Right forelimb (tissue), 1 donor: ENCODE results near the gene OR4B1.
"Not testable (repeated sequence)": the region's sequence is repeated elsewhere in the genome, so short reads cannot be mapped to it uniquely, and the experiment has no call there.

Experiments
- DNase-seq: peaks from one replicate; pipeline ENCODE4 v3.0.0-alpha.2; 2018

Gene OR4B1, protein sequence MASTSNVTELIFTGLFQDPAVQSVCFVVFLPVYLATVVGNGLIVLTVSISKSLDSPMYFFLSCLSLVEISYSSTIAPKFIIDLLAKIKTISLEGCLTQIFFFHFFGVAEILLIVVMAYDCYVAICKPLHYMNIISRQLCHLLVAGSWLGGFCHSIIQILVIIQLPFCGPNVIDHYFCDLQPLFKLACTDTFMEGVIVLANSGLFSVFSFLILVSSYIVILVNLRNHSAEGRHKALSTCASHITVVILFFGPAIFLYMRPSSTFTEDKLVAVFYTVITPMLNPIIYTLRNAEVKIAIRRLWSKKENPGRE

DNA sequence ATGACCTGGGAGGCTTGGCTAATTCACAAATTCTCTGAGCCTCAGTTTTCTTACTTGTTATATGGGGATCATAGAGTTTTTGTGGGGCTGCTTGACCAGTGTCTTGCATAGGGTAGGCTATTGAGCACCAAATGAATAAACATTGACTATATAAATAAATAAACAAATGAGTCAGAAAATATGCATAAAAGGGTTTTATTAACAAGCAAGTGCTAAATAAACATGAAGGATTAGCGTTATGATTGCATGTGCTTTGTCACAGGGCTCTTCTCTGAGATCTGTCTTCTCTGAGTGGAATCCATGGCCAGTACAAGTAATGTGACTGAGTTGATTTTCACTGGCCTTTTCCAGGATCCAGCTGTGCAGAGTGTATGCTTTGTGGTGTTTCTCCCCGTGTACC is at the start of gene OR4B1:
OR4B1 (plus strand) TSS at position 301 of the 400 bp plus-strand sequence; CDS start at position 301, 0 bp downstream.
- no peak for DNase-seq

DNA sequence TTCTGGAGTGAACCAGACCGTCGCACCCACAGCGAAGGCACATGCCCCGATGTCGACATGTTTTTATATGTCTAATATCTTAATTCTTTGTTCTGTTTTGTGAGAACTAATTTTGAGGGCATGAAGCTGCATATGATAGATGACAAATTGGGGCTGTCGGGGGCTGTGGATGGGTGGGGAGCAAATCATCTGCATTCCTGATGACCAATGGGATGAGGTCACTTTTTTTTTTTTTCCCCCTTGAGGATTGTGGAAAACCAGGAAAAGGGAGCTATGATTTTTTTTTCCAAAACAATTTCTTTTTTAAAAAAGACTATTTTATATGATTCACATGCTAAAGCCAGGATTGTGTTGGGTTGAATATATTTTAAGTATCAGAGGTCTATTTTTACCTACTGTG is 49.2 kb upstream of the OR4B1 start:
- no peak for DNase-seq

DNA sequence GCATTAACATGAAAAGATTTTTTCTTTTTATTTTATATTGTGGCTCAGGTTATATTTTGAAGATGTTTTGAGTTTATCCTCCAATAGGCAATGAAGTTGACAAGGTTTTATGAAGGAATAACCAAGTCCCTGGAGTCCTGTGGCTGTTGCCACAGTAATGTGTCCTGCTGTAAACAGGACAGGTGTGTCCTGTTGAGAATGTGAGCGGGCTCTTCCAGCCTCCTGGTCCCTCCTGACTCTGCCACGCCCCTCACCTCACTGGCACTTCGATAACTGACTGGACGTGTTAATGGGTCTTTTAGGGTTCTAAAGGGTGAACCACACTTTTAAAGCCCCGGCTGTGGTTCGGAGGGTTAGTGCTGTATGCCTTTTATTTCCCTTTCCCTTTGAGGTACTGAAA is 47.8 kb upstream of the OR4B1 start:
- DNase-seq = no peak

DNA sequence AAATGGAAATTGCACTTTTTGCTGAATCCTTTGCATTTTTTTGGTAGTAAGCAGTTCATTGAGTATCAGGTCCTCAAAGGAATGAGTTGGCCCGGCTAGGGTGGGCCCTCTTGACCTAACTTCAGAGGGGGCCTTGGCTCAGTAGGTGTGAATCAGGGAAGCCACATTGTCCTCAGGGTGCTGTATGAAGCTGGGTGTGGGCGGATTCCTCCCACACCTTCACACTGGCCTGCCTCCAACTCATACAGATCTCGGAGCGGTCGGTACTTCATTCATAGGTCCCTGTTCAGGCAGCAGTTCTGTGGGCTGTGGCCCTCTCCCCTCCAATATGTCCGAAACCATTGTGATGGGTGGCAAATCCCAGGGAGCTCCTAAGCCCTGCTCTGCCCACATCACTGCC is 47.4 kb upstream of the OR4B1 start:
- DNase-seq = no peak

DNA sequence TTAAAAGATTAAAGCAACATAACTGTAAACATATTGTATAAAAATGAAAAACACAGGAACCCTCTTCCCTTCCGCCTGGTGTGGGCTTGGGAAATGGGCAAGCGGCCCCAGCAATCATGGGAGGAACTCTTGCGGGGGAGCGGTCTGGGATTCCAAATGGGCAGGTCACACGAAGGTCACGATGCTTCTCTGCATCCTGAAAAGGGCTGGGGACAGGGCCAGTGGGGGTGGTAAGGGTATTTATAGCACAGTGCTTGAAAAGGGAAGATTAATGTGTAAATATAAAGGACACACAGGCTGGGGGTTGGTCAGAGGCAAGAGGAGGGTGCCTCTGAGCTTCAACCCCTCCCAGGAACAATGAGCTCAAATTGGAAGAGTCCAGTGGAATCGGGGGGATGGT is 46.9 kb upstream of the OR4B1 start:
- DNase-seq = no peak

DNA sequence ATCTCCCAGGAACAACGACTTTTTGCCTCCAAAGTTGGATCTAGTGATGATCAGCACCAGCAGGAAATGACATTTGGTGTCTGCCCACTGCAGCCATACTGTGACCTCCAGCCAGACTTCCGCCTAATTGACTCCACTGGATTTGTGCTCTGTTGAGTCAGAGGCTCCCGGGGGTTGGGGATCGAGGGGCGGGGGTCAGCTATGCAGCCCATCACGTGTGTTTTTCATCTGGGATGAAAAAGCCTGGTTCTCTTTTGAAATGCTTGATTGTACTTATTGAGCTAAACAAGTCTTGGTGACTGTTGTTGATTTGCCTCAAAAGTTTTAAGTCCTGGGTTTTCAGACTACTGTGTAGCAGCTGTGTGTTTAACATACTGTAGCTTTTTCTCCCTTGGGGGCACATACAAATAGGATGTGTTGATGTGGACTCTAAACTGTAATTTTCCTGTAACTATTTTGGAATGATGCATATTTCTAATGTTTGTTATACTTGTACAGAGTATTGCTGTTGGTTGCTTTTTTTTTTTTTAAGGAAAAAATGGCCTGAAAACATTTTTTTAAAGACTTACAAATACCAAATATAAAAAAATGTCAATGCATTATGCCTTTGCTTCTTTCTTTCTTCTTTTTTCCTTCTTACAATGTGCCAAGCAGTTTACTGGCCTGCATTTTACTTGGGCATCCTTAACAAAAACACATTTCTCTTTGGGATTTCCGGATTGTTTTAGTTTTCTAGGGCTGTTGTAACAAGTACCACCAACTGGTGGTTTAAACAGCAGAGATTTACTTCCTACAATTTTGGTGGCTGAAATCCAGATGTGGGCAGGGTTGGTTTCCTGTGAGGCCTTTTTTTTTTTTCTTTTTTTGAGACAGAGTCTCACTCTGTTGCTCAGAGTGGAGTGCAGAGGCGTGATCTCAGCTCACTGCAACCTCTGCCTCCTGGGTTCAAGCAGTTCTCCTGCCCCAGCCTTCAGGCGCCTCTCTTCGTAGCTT is 46.1 kb upstream of the OR4B1 start:
- DNase-seq = no peak

DNA sequence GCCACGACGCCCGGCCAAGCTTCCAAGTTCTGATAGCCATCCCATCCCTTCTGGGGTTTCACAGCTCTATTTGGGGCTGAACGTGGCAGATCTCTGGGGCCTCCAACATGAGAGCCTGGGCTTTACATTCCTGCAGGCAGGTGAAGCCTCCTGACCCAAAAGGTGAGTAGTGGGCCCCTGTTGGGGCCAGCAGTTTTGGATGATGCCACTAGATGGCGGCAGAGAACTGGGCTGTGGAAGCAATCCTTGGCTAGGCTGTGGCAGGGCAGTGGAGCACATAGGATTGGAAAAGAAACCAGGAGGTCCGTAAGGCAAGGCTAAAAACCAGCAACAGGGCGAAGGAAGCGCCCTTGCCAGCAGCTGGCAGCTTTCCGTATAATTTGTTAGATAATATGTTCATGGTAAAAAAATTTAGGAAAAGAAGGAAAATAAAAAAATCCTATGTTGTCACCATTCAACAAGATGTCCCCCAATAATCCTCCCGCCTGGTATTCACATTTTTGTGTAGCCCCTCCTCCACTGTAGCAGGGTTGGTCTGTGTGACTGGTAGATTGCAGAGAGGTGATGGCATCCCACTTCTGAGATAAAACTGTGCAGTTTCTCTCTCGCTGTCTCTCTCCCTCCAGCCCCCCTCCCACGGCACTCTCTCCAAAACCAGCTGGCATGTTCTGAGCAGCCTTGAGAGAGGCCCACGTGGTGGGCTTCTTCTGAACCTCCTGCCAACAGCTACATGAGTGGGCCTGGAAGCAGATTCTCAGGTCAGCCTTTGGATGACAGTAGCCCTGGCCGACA is 43.6 kb upstream of the OR4B1 start:
- peak; percentile 73 for DNase-seq

DNA sequence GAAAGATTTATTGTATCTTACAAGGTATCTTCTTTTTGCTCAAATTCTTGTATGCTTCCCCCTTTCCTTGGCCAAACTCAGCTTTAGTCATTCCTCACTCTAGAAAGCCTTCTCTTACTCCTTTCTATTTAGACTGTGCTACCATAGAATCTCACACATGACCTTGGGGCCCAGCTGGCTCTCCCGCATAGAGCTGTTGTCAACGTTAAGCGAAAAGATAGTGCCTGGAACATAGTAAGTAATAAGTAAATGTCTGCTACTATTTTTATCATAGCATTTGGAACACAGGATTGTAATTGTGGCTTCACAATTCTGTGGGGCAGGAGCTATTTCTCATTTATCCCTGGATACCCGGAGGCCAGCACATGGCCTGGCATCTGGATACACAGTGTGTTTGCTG is 38.9 kb upstream of the OR4B1 start:
- DNase-seq = no peak

DNA sequence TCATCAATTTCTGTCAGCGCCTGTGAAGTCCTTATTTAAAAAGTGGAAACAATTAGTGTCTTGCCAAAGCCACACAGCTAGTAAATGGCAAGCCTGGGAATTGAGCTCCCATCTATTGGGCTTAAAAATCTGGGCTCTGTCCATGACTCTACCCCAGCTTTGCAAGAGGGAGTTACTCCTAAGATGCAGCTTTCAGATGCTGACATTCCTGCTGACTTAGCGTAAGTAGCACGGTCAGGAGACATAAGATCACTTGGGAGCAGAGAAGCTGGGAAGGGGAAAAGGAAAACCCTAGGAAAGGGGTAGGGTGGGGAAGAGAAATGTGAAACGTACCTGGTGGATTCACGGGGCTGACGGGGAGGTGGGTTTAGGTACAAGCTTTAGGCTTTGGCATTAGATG is 36.0 kb upstream of the OR4B1 start:
- no peak for DNase-seq

DNA sequence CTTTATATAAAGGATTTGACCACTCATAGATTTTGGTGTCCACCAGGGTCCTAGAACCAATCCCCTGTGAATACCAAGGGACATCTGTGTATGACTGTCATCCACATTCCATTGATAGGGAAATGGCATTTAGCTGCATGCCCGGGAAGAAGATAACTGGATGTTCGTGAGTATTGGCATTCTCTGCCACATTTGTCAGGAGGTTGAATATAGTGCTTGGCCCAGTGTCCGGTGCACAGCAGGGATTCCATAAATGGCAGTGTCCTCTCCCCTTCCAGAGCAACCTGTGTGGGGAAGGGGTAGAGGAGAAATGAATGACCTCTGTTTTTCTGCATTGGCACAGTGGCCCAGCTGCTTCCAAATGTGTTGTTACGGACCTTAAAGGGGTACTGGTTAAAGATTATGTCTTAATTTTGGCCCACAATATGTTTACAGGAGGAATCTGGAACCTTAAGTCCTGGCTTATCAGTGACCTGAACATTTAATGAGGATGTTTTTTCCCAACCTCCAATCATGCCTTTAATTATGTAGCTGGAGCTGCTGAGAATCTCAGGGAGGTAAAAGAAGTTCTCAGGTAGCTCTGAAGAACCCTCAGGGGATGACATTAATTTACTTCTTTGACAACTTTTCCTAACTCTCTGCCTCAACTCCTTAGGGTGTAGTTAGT is 33.6 kb upstream of the OR4B1 start:
- DNase-seq = no peak

DNA sequence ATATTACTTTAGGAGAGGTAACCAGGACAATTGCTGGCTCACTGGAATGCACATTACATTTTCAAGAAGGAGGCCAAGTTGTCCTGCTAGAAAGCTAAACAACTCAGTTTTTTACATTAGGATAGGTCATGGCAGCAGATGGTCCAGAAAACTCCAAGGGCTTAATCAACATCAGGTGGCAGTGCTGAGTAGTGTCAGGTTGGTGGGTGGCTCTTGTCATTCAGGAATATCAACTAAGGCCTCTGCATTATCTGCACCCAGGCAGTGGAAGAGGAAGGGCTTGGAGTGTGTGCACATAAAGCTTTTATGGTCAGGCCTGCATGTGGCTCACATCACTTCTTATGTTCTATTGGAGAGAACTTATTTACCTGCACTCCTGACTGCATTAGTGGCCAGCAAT is 32.2 kb upstream of the OR4B1 start:
- DNase-seq = no peak

DNA sequence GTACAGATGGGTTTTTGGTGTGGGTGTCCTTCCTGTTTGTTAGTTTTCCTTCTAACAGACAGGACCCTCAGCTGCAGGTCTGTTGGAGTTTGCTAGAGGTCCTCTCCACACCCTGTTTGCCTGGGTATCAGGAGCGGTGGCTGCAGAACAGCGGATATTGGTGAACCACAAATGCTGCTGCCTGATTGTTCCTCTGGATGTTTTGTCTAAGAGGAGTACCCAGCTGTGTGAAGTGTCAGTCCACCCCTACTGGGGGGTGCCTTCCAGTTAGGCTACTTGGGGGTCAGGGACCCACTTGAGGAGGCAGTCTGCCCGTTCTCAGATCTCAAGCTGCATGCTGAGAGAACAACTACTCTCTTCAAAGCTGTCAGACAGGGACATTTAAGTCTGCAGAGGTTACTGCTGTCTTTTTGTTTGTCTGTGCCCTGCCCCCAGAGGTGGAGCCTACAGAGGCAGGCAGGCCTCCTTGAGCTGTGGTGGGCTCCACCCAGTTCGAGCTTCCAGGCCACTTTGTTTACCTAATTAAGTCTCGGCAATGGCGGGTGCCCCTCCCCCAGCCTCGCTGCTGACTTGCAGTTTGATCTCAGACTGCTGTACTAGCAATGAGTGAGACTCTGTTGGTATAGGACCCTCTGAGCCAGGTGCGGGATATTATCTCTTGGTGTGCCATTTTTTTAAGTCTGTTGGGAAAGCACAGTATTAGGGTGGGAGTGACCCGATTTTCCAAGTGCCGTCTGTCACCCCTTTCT is 25.5 kb upstream of the OR4B1 start:
- DNase-seq = not testable (repeated sequence)

DNA sequence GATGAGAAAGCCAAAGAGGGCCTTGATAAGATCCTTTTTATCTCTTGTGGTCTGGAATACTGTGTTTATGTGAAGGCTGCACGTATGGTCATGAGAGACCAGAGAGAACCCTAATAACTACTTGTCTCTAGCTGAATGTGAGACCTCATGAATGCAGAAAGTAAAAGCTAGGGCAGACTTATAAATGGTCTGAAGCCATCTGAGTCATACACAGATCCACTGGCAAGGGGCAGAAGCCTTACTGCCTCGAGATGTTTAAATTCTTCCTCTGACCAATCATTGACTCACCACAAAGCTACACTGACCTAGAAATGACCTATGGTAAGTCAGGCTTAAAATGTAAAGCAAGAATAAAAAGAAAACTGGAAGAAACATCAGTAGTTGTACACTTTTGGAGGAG is 22.7 kb upstream of the OR4B1 start:
- no peak for DNase-seq

DNA sequence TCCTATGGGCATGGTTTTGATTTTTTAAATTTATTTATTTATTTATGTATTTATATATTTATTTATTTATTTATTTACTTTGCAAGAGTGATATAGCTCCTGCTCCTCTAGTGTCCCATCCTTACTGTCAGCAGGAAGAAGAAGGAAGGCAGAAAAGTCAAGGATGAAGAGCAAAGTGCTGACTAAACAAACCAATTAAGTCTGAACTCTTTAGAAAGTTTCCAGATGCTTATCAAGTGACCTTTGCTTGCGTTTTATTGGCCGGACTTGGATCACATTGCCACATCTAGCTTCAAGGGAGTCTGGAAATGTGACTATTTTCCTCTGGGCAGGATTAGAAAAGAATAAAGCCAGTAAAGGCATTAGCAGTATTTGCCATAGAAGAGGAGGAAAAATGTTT is 8.7 kb upstream of the OR4B1 start:
- DNase-seq = no peak

DNA sequence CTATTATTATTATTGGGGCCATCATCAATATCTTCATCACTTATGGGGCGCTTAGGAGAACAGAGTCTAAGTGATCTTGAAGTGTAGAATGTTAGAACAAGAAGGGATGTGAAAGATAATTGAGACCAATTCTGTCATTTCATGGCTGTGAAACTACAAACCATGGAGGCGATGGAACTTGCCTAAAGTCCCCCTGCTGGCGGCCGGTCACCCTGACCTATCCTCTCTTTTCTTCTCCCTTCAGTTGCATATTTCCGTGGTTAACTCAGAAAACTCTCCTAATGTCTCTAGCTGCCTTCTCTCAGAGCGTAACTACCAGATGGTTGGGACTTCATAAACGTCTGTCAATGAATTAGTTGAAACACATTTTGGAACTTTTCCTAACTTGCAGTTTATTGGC is 6.6 kb upstream of the OR4B1 start:
- no peak for DNase-seq

DNA sequence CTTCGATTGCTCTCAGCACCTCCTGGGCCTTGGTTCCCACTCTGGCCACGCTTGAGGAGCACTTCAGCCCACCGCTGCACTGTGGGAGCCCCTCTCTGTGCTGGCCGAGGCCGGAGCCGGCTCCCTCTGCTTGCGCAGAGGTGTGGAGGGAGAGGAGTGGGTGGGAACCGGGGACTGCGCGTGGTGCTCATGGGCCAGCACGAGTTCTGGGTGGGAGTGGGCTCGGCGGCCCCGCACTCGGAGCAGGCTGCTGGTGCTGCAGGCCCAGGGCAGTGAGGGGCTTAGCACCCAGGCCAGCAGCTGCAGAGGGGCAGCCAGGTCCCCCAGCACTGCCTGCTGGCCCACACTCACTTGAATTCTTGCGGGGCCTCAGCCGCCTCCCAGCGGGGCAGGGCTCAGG is 12.2 kb downstream of the OR4B1 start:
- no peak for DNase-seq

DNA sequence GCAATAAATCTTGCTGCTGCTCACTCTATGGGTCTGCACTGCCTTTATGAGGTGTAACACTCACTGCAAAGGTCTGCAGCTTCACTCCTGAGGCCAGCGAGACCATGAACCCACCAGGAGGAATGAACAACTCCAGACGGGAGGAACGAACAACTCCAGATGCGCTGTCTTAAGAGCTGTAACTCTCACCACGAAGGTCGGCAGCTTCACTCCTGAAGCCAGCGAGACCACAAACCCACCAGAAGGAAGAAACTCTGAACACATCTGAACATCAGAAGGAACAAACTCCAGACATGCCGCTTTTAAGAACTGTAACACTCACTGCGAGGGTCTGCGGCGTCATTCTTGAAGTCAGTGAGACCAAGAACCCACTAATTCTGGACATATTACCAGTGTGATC is 13.4 kb downstream of the OR4B1 start:
- not testable (repeated sequence) for DNase-seq

DNA sequence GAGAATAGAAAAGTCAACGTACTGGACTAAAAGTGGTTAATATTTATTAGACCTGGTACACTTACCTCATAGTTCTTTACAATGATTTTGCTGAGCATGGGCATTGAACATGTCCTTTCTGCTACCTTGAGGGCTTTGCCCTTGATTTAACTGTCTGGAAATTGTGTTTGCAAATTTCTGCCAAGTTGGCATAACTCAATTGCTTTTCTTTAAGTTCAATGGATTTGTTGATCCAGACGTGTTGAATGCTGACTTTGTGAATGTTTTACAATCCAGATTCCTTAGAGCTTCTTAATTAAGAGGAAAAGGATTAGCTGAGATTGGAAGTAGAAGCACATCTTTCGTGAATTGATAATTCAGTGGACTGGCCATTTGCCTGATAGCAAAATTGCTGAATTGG is 21.1 kb downstream of the OR4B1 start:
- no peak for DNase-seq

DNA sequence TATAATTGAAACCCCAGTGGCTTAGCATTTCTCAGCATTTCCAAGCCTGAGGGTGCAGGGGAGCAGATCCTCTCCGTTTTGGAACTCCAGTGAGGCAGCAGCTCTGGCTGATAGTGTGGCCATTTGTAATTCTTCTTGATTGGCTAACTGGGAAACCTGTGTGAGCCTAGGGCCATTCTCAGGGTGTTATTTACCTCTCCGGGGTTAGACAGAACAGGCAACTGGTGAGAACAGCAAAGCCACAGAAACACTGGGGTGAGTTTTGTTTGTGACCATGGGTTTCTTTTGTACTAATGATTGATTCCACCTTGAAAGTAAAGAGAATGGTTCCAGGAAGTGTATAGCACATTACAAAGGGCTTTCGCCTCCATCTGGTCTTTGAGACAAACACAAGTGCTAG is 25.9 kb downstream of the OR4B1 start:
- no peak for DNase-seq

DNA sequence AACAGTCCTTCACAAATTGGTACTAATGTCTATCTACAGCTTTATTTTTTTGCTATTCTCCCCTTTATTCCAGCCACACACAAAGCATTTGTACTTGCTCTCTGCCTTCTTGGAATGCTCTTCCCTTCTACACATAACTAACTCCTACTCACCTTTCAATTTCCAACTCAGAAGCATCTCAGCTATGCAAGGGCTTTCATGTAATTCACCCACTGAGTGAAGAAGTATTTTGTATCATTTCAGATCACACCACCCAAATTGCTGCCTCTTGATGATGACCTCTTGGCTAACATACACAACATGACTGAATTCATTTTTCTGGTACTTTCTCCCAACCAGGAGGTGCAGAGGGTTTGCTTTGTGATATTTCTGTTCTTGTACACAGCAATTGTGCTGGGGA is 28.2 kb downstream of the OR4B1 start, which contains the start of gene OR4X2:
OR4X2 (plus strand) TSS at position 301 of the 400 bp plus-strand sequence; CDS start at position 301, 0 bp downstream.
- no peak for DNase-seq

DNA sequence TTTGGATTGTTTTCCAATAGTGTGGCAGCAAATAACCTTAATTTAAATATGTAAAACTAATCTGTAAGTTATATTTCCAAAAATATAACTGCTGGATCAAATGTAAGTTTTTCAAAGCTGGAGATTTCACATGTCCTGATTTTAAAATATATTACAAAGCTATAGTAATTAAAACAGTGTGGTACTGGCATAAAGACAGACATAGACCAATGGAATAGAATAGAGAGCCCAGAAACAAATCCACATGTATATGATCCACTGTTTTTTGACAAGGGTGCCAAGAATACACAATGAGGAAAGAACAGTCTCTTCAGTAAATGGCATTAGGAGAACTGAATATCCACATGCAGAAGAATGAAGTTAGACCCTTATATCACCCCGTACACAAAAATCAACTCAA is 32.3 kb downstream of the OR4B1 start:
- DNase-seq = no peak

DNA sequence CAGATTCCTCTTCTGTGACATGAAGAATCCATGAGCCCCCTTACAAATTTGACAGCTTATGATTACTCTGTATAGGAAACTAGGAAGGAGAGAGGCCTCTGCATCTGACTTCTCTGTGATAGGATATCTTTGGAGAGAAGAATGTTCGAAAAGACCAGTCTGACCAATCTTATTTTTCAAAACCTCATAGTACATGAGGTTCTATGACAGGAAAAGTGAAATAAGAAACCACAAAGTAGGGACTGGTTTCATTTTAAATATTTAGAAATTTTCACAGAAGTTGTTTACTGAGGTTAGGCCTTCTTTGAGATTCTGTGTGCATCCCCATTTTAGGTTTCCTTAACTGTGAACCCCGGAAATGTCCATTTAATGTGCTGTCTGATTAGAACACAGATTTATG is 45.0 kb downstream of the OR4B1 start:
- DNase-seq = no peak
